Panc1 (cell line): ENCODE results near the gene PRR30. TPM values are rescaled to one million over a fixed set of nuclear protein-coding genes. Genes with fewer than 3 reads are reported as not detected.

Experiments
- ATAC-seq: fragments of 200-7000 bp; cut with Tn5 transposase; 2 replicates; pipeline ENCODE4 v1.9.1; 2020; ENCODE audit warnings: mild to moderate bottlenecking, moderate library complexity
- Bru-seq: library from RNA; stranded (reverse); fragments of 400-500 nt; gene quantifications from one replicate; lab custom pipeline; 2021; lab: Mats Ljungman, UMichigan
- BruChase-seq, 2 experiments: library from RNA; stranded (reverse); fragments of 400-500 nt; gene quantifications; one replicate each; lab custom pipeline; 2021; lab: Mats Ljungman, UMichigan
- BruUV-seq: library from RNA; stranded (reverse); fragments of 400-500 nt; replicated peaks from 2 replicates; lab custom pipeline; 2021; lab: Mats Ljungman, UMichigan
- CTCF ChIA-PET: fragments of 300-600 bp; sonication (Branson Sonifier 250); formaldehyde crosslinking; loops from one replicate; lab custom pipeline; 2022; ENCODE audit warnings: antibody characterized with exemption; lab: Charles Lee
- POLR2A ChIA-PET: fragments of 300-600 bp; sonication (Branson Sonifier 250); formaldehyde crosslinking; loops from one replicate; lab custom pipeline; 2022; ENCODE audit warnings: antibody characterized with exemption; lab: Charles Lee
- DNase-seq: peaks from one replicate; pipeline ENCODE4 v3.0.0-alpha.2; 2010; ENCODE audit warnings: low read depth, low spot score
- H3K27ac ChIP-seq: 2 replicates; pipeline ENCODE4 v1.5.1; 2011; ENCODE audit warnings: mild to moderate bottlenecking, low read length, inconsistent platforms
- H3K27me3 ChIP-seq: fragments of 200-500 bp; sonication (Bioruptor generic); 2 replicates; pipeline ENCODE4 v1.6.0; 2014; ENCODE audit warnings: low read length, inconsistent platforms; ENCODE audit not compliant: control insufficient read depth, insufficient read depth
- H3K36me3 ChIP-seq: fragments of 200-500 bp; sonication (Bioruptor generic); 2 replicates; pipeline ENCODE4 v1.5.1; 2014; ENCODE audit warnings: inconsistent platforms, mild to moderate bottlenecking, low read length, moderate library complexity; ENCODE audit not compliant: control insufficient read depth, insufficient read depth
- H3K4me1 ChIP-seq: 2 replicates; pipeline ENCODE4 v1.5.1; 2011; ENCODE audit warnings: inconsistent platforms, mild to moderate bottlenecking, low read length, moderate library complexity; ENCODE audit not compliant: control insufficient read depth, insufficient read depth
- H3K4me3 ChIP-seq, 2 experiments: 2 replicates each; pipeline ENCODE4 v1.5.1; 2011 to 2012; ENCODE audit warnings: low read depth in 2 of 2, low read length in 2 of 2, mild to moderate bottlenecking in 2 of 2, inconsistent platforms in 1 of 2, moderate library complexity in 1 of 2
- H3K9me3 ChIP-seq: fragments of 200-500 bp; sonication (Bioruptor generic); 2 replicates; pipeline ENCODE4 v1.5.1; 2014; ENCODE audit warnings: low read depth, mild to moderate bottlenecking, inconsistent platforms, low read length, moderate library complexity; ENCODE audit not compliant: control insufficient read depth, insufficient read depth
- POLR2AphosphoS5 ChIP-seq: IDR thresholded peaks from 2 replicates; pipeline ENCODE4 v1.6.1; 2012; ENCODE audit warnings: mild to moderate bottlenecking, low read depth, low read length, moderate library complexity
- SIN3A ChIP-seq: IDR thresholded peaks from 2 replicates; pipeline ENCODE4 v1.6.1; 2012; ENCODE audit warnings: low read depth, mild to moderate bottlenecking, low read length, moderate library complexity, borderline replicate concordance; ENCODE audit not compliant: insufficient read depth
- TCF7L2 ChIP-seq: IDR thresholded peaks from 2 replicates; pipeline ENCODE4 v1.6.1; 2011; ENCODE audit warnings: mild to moderate bottlenecking, low read depth, low read length, inconsistent platforms
- in situ Hi-C: cut with HindIII; loops from 2 replicates; pipeline ENCODE4 v1.10.0; 2016; ENCODE audit warnings: low sequenced_read_pairs, low pct_unique_long_range_greater_than_20kb
- intact Hi-C: fragments of 100-400 bp; cut with micrococcal nuclease; formaldehyde crosslinking; loops from one replicate; pipeline ENCODE4 v1.10.0; 2022; ENCODE audit not compliant: unreplicated experiment
- long read RNA-seq: library from polyadenylated mRNA; unstranded; transcript quantifications from one replicate; pipeline ENCODE4 v2.0.0, GENCODE V29; 2021; ENCODE audit not compliant: unreplicated experiment
- polyA plus RNA-seq: library from polyadenylated mRNA; unstranded; fragments of >200 nt; gene quantifications from one replicate; pipeline ENCODE4 v1.2.1, GENCODE V29; 2012; ENCODE audit warnings: missing spikeins; ENCODE audit not compliant: insufficient read length
- total RNA-seq: library from RNA; stranded (reverse); gene quantifications from one replicate; pipeline ENCODE4 v1.2.1, GENCODE V29; 2021; ENCODE audit not compliant: unreplicated experiment
- TF ChIP-seq, protein P1 (sequence below): fragments of 450-650 bp; IDR thresholded peaks from 2 replicates; pipeline ENCODE4 v1.5.1; 2017; ENCODE audit warnings: mild to moderate bottlenecking
- TF ChIP-seq, protein P2 (sequence below), 2 experiments: IDR thresholded peaks; 2 replicates each; pipeline ENCODE4 v1.6.1; 2011 to 2012; ENCODE audit warnings: low read depth in 2 of 2, control low read depth in 1 of 2, low read length in 1 of 2, mild to moderate bottlenecking in 1 of 2, moderate library complexity in 1 of 2; ENCODE audit not compliant: insufficient read depth in 1 of 2

PRR30 gene
- not detected for total RNA-seq
- not detected for polyA plus RNA-seq
- Bru-seq, nascent RNA, result not detected
- BruChase-seq, experiment 1, labeled RNA remaining after a 2-hour chase, result not detected
- not detected for BruChase-seq, experiment 2, labeled RNA remaining after a 6-hour chase
- long read RNA-seq, result 0 reads

DNA sequence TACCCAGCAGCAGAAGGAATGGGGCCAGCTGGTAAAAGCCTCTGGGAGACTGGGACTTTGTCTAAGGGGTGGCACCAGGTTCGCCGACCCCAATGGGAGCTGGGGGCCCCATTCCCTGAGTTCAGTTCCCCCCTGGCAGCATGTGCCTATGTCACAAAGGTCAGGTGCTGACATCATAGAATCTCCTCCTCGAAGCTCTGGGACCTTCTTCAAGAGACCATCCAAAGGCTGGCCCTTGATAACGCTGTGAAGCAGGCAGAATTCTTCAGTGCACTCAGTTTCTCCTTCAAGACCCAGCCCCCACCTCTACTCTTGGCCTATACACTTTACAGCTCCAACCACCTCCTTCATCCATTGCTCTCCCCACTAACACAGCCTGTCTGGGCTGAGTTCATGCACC lies at the start of gene PRR30:
PRR30 (minus strand) TSS at position 101 of the 400 bp plus-strand sequence. CDS start 1,081 bp downstream, outside the sequence.
- Histone ChIP-seq H3K27me3 (peaks cover 8% of the 10 kb centered on the region; the same call in 1 of the 2 replicates), H3K4me1 (no peaks in the 10 kb centered on the region), H3K4me3 (no peak within 1 kb of the TSS), H3K27ac (no peak within 1 kb of the TSS), H3K9me3 (no peaks in the 10 kb centered on the region), H3K36me3 (peaks cover under 1% of the 10 kb centered on the region; the same call in 1 of the 2 replicates)
- ChIA-PET CTCF (no interaction called here), POLR2A (no interaction called here)
- intact Hi-C loops, result no loop called here
- TF ChIP-seq POLR2AphosphoS5 (no peak), TCF7L2 (no peak), SIN3A (no peak)
- TF ChIP-seq, protein P1, sequence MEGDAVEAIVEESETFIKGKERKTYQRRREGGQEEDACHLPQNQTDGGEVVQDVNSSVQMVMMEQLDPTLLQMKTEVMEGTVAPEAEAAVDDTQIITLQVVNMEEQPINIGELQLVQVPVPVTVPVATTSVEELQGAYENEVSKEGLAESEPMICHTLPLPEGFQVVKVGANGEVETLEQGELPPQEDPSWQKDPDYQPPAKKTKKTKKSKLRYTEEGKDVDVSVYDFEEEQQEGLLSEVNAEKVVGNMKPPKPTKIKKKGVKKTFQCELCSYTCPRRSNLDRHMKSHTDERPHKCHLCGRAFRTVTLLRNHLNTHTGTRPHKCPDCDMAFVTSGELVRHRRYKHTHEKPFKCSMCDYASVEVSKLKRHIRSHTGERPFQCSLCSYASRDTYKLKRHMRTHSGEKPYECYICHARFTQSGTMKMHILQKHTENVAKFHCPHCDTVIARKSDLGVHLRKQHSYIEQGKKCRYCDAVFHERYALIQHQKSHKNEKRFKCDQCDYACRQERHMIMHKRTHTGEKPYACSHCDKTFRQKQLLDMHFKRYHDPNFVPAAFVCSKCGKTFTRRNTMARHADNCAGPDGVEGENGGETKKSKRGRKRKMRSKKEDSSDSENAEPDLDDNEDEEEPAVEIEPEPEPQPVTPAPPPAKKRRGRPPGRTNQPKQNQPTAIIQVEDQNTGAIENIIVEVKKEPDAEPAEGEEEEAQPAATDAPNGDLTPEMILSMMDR, result no peak
- TF ChIP-seq, protein P2, sequence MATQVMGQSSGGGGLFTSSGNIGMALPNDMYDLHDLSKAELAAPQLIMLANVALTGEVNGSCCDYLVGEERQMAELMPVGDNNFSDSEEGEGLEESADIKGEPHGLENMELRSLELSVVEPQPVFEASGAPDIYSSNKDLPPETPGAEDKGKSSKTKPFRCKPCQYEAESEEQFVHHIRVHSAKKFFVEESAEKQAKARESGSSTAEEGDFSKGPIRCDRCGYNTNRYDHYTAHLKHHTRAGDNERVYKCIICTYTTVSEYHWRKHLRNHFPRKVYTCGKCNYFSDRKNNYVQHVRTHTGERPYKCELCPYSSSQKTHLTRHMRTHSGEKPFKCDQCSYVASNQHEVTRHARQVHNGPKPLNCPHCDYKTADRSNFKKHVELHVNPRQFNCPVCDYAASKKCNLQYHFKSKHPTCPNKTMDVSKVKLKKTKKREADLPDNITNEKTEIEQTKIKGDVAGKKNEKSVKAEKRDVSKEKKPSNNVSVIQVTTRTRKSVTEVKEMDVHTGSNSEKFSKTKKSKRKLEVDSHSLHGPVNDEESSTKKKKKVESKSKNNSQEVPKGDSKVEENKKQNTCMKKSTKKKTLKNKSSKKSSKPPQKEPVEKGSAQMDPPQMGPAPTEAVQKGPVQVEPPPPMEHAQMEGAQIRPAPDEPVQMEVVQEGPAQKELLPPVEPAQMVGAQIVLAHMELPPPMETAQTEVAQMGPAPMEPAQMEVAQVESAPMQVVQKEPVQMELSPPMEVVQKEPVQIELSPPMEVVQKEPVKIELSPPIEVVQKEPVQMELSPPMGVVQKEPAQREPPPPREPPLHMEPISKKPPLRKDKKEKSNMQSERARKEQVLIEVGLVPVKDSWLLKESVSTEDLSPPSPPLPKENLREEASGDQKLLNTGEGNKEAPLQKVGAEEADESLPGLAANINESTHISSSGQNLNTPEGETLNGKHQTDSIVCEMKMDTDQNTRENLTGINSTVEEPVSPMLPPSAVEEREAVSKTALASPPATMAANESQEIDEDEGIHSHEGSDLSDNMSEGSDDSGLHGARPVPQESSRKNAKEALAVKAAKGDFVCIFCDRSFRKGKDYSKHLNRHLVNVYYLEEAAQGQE (IDR thresholded peaks at IDR 0.05; ENCODE audit: insufficient read depth in 1 of 2, low read depth in 2 of 2, low read length in 1 of 2), result no peak
- BruUV-seq, result no TSS peak
- in situ Hi-C loops, result no loop called here
- ATAC-seq (no peak), DNase-seq (no peak)

DNA sequence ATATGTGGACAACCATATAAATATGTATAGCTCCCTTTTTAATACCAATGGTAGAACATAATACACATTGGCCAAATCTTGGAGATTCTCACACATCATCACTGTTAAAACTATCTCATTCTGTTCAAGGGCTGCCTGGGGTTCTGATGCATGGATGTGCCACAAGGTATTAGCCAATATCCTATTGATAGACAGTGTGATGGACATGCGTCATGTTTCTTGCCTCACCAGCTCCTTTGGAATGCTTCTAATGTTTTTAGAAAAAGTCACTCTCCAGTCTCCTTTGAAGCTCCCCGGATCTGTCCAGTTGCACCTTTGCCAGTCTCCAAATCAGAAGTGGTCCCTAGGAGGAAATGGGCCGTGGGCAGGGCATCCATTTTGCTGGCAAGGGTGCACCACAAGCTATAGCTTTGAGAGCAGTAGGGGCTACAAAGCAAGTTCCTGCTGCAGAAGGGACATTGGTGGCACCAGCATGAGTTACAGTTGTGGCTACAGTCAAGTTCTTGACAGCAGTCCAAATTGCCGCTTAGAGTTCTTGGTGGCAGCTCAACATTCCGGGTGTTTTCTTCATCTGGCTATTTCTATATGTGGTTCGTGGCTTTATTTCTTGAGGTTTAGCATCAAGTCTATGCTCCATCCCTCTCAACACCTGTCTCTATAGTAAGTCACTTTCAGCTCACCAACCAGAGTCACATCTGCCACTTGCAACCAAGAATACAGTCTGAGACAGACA lies 47.6 kb upstream of the PRR30 start:
- Histone ChIP-seq H3K27me3 (no peaks in the 10 kb centered on the region), H3K36me3 (no peaks in the 10 kb centered on the region), H3K4me1 (no peaks in the 10 kb centered on the region), H3K4me3 (no peak overlapping the region), H3K9me3 (no peaks in the 10 kb centered on the region), H3K27ac (no peak overlapping the region)
- ChIA-PET POLR2A (no interaction called here), CTCF (no interaction called here)
- no peak for ATAC-seq
- no peak for TF ChIP-seq TCF7L2
- TF ChIP-seq, protein P1, result no peak
- no peak for TF ChIP-seq POLR2AphosphoS5
- no peak for TF ChIP-seq SIN3A
- TF ChIP-seq, protein P2 (IDR thresholded peaks at IDR 0.05; ENCODE audit: insufficient read depth in 1 of 2, low read depth in 2 of 2, low read length in 1 of 2), result no peak
- in situ Hi-C loops, result no loop called here
- no peak for DNase-seq
- no TSS peak for BruUV-seq
- intact Hi-C loops, result no loop called here
